Measurements from ENCODE around the gene LEMD3.

LEMD3 gene

DNA sequence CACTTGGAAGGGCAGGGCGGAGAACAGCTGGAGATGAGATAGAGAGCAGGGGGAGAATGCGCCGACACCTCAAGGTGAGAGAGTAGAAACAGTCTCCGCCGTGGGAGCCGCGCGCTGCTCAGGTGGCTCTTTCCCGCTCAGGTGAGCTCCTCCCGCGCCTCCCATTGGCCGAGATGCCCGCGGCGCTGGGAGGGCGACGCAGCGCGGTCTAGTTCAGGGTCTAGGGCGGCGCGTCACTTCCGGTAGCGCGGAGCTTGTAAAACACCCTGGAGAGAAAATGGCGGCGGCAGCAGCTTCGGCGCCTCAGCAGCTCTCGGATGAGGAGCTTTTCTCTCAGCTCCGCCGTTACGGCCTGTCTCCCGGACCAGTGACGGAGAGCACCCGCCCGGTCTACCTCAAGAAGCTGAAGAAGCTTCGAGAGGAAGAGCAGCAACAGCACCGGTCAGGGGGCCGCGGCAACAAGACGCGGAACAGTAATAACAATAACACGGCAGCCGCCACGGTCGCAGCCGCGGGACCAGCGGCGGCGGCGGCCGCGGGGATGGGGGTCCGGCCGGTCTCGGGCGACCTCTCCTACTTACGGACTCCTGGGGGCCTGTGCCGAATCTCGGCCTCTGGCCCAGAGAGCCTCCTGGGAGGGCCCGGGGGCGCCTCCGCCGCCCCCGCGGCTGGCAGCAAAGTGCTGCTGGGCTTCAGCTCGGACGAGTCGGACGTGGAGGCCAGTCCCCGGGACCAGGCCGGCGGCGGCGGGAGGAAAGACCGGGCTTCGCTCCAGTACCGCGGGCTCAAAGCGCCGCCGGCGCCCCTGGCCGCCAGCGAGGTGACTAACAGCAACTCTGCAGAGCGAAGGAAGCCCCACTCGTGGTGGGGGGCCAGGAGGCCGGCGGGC is at the start of gene LEMD3:
Gene LEMD3 (plus strand): TSS at position 264 of the 889 bp plus-strand sequence. CDS start 14 bp downstream, at position 278.
- DNase-seq (ENCODE audit: low read depth in 4 of 4, low spot score in 1 of 4) = peak; percentile 80 to 86 (median 82)

DNA sequence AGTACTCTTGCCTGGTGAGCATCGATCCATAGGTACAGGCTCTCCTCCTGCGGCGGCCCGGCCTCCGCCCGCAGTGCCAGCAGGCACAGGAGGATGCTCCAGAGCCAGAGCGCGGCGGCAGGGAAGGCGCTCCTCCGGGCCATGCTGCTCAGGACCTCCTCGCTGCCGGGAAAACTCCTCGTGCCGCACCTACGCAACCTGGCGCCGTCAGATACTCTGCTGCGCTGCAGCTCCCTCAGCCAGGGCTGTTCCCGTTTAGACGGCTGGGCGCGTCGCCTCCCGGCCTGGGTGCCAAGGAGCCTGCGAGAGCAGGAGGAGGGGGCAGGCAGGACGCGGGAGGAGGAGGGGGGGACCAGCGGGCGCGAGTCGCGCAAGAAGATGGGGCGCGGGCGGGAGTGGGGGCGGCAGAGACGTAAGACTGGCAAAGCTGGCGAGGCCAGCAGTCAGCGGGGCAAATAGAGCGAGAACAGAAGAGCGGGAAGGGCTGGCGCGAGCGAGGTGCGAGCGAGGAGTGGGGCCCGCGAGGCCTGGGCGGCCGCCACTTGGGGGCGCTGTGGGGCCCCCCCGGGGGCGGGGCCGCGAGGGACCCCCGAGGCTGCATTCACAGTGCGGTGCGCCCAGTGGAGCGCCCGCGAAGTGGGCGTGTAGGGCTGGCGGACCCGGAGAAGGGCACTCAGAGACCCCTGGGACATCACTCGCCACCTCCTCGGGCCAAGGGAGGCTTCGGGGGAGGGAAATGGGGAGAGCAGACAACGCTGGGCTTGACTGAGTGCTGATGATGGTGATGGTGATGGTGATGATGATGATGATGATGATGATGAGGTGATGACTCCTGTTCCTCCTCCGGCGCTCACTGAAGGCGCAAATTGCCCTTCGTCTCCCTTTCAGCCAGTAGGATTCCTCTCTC is 48.1 kb upstream of the LEMD3 start, which contains the start of gene WIF1:
Gene WIF1 (minus strand): TSS at position 257 of the 907 bp plus-strand sequence. CDS start 114 bp downstream, at position 143.
- DNase-seq (ENCODE audit: low read depth in 4 of 4, low spot score in 1 of 4) = peak in 2 of 4 experiments; percentile 4 to 8

DNA sequence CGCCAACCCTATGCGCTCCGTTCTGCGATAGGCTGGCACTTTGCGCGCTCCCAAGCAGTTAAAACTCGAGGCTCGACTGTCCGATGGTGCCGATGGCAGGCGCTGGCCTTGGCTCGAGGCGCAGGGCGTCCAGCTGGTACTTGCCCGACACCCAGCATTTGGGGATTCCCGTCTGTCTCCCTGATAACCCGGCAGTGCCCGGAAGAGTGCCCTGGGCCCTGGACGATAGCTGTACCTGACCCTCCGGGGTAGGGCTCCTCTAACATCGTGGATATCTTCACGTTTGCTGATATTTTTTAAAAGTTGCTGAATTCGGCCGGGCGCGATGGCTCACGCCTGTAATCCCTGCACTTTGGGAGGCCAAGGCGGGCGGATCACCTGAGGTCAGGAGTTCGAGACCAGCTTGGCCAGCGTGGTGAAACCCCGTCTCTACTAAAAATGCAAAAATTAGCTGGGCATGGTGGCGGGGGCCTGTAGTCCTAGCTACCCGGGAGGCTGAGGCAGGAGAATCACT is 47.4 kb upstream of the LEMD3 start:
- no peak for DNase-seq (ENCODE audit: low read depth in 4 of 4, low spot score in 1 of 4)

DNA sequence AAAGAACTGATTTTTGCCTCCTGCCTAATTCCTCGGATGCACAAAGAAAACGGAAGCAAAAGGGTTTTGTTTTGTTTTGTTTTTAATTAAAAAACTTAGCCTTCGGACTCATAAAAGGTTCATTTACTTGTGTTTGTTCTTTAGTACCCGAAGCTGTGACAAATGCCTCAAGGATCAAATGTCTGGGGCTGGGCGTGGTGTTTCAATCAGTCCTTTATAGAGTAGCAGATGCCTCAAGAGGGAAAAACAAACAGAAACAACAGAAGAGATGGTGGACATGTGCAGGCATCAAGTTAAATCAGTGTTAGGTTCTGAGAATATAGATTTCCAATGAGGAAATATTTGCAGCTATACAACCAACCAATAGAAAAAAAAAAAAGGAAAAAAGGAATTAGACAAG is 46.7 kb upstream of the LEMD3 start:
- no peak for DNase-seq (ENCODE audit: low read depth in 4 of 4, low spot score in 1 of 4)

DNA sequence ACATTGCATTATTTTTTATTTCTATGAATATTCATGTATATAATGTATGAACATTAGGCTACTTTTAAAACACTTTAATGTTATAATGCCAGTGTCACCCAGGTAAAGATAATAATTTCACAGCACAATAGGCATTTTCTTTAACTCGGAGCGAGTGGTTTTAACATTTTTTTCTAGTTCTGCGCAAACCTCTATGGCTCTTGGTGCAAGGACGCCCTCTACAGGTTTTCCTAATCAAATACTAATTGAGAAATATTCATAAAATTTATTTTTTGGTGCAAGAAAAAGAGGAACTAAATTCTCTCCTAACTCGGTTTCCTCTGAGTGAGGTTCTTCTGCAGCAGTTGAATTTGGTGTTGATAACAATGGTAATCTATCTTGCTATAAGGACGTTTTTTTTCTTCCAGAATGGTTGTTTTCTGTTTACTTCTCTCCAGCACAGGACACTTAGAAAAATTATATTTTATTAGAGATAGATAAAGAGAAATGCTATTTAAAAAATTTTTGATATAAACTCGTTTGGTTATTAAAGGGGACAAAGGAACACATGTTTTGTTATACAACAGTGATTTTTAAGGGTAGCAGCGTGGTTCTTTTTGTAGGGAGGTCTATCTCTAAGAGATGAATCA is 45.8 kb upstream of the LEMD3 start:
- DNase-seq (ENCODE audit: low read depth in 4 of 4, low spot score in 1 of 4) = no peak

DNA sequence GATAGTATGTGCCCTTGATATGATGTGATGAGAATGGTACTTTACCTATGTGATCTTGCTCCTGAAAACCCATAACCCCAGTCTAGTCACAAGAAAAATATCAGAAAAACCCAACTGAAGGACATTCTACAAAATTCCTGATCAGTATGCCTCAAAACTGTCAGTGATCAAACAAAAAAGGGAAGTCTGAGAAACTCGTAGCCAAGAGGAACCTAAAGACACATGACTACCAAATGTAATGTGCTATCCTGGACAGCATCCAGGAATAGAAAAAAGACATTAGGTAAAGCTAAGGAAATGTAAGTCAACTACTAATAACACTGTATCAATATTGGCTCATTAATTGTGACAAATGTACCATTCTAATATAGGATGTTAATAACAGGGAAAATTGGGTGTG is 44.1 kb upstream of the LEMD3 start:
- no peak for DNase-seq (ENCODE audit: low read depth in 4 of 4, low spot score in 1 of 4)

DNA sequence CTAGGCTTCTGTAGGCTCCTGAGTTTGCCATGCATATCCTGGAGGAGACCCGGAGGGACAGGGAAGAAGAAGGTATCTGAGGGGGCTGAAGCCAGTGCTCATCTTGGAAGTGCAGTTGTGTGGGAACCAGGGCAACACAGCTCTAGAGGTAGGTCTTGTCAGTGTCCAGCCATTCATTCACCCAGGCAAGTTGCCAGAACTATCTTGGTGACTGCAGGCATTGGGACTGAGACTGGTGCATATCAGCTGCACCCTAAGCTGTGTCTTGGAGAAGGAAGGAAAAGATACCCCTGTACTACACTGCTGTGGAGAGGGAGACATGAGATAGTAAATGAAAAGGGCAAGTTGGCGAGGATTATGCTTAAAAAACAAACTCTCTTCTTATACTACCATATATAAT is 43.4 kb upstream of the LEMD3 start:
- DNase-seq (ENCODE audit: low read depth in 4 of 4, low spot score in 1 of 4) = no peak

DNA sequence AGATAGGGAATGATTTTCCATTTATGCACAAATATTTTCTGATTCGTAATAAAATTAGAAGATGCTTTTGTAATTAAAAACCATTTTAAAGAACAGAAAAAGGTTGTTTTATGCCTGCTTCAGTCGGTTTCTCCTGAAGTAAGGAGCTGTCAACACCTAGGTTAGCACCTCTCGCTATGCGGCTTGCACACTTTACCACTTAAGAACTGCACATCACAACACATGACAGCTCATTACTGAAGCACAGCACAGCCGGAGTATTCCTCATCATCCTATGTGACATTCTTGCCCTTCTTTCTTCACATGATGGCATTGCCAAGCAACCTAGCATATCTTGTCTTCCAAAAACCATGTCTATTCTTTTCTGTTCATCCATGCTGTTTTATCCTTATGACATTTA is 42.9 kb upstream of the LEMD3 start:
- no peak for DNase-seq (ENCODE audit: low read depth in 4 of 4, low spot score in 1 of 4)

DNA sequence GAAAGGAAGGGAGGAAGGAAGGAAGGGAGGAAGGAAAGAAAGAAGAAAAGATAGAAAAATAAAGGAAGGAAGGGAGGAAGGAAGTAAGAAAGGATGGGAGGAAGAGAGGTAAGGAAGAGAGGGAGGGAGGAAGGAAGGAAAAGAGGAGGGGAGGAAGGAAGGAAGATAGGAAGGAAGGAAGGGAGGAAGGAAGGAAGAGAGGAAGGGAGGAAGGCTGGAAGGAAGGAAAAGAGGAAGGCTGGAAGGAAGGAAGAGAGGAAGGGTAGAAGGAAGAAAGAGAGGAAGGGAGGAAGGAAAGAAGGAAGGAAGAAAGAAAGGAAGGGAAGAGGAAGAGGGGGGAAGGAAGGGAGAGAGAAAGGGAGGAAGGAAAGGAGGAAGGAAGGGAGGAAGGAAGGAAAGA is 35.5 kb upstream of the LEMD3 start:
- no peak for DNase-seq (ENCODE audit: low read depth in 4 of 4, low spot score in 1 of 4)

DNA sequence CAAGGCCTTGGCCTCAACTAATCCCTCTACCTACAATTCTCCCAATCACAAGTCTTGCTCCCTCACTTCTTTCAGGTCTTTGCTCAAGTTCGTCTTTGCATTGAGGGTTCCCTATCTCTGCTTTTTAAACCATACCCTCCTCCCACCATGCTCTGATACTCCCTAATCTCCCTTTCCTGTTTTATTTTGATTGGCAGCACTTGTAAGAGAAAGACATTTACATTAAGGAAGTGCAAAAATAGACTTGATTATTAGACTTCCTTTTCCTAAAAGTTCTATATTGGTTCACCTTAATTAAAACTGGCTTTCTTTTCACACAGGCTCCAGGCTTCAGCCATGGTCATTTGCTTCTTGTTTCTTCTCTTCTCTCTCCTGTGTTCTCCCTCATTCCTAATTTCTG is 30.0 kb upstream of the LEMD3 start:
- DNase-seq (ENCODE audit: low read depth in 4 of 4, low spot score in 1 of 4) = no peak

DNA sequence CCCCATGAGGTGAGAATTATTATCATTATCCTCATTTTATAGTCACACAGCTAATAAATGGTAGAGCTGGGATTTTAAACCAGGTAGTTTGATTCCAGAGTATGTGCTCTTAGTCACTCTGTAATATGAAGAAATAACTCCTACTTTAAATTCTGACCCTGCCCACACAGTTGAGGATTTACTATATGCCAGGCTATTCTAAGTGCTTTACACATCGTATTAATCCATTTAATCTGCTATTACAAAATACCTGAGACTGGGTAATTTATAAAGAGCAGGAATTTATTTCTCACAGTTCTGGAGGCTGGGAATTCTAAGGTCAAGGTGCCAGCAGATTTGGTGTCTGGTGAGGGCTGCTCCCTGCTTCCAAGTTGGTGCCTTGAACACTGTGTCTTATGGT is 28.6 kb upstream of the LEMD3 start:
- DNase-seq (ENCODE audit: low read depth in 4 of 4, low spot score in 1 of 4) = no peak

DNA sequence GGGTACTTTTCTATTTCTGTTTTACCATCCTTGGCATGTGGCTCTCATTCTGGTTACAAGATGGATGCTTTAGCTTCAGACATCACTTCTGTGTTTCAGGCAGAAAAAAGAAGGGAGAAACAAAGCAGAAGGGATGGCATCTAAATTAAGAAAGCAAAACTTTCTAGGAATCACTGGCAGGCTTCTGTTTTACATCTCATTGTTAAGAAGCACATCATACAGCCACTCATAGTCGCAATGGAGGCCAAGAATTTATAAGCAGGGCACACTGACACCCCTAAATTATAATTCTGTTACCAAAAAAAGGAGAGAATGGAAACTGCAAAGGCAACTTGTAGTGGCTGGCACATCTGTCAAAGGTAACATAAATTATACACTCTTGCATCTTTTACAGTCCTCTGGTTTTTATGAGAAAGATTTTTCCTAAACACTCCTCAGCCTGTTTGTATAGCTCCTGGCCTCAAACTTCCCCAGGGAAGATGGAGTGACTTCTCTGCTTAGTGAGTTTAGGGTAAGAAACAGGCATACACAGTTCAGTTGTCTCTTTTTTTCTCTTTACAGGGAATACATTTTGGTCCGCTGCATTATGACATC is 22.0 kb upstream of the LEMD3 start:
- no peak for DNase-seq (ENCODE audit: low read depth in 4 of 4, low spot score in 1 of 4)

DNA sequence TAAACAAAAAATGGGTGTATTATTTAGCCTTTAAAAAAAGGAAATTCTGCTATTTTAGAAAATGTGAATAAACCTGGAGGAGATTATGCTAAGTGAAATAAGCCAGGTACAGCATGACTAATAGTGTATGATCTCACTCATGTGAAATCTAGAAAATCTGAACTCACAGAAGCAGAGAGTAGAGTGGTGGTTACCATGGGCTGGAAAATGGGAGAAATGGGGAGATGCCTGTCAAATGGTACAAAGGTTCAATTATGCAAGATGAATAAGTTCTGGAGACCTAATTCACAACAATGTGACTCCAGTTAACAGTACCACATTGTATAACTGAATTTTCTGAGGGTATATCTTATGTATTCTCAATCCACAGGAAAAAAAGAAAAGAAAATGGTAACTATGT is 17.4 kb upstream of the LEMD3 start:
- DNase-seq (ENCODE audit: low read depth in 4 of 4, low spot score in 1 of 4) = no peak

DNA sequence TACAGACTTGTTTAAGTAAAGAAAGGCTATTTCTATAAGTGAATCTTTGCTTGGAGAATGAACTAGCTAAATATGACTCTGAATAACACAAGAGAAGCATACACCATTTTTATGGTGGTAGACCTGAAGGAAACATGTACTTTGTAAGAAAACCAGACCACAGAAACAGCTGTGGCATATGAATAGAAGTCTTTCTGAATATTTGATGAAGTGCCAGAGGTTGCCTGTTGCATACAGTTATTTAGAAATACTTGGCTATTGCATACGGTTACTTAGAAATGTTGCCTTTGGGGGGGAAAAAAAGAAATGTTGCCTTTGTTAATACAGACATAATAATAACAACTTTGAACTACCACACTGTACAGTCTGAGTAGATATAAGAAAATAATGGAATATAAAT is 16.8 kb upstream of the LEMD3 start:
- no peak for DNase-seq (ENCODE audit: low read depth in 4 of 4, low spot score in 1 of 4)

DNA sequence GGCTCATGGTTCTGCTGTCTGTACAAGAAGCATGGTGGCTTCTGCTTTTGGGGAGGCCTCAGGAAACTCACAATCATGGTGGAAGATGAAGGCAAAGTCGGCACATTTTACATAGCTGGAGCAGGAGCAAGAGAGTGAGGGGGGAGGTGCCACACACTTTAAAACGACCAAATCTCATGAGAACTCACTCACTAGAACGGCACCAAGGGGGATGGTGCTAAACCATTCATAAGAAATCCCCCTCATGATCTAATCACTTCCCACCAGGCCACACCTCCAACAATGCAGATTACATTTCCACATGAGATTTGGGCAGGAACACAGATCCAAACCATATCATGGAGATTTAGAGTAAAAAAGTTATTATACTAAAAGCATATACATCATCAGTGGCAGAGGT is 13.6 kb upstream of the LEMD3 start:
- DNase-seq (ENCODE audit: low read depth in 4 of 4, low spot score in 1 of 4) = no peak

DNA sequence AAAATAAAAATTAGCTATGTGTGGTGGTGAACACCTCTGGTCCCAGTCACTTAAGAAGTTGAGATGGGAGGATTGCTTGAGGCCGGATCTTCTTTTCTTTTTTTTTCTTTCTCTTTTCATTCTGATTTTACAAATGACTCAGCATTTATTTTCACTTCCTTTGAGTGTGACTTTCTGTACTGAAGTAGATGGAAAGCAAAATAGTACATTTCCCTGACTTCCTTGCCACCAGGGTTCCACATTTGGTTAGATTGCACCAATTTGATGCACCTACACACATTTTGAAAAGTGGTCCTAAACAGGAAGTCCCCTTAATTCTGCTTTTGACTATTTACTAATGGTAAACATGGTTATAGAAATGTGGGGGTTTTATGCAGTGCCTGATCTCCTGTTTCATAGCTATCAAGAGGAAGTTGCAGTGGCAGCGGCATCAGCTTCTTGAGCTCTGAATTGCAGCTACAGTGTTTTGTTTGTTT is 13.0 kb upstream of the LEMD3 start:
- no peak for DNase-seq (ENCODE audit: low read depth in 4 of 4, low spot score in 1 of 4)

DNA sequence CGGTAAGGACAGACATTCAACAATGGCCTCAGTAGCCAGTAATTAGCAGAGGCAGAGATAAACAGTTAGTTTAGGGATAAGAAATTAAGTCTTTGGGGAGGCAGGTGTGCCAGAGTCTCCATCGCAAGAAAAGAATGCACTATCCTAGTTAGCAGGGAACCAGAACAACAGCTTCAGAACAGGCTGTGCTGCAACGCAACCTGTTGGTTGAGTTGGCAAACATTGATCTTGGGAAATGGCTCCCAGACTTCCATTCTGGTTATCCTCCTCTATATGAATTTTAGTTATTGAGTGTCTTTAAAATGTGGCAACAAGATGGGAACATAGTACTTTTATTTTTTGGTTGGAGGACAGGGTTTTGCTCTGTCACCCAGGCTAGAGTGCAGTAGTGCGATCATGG is 12.3 kb upstream of the LEMD3 start:
- DNase-seq (ENCODE audit: low read depth in 4 of 4, low spot score in 1 of 4) = no peak

DNA sequence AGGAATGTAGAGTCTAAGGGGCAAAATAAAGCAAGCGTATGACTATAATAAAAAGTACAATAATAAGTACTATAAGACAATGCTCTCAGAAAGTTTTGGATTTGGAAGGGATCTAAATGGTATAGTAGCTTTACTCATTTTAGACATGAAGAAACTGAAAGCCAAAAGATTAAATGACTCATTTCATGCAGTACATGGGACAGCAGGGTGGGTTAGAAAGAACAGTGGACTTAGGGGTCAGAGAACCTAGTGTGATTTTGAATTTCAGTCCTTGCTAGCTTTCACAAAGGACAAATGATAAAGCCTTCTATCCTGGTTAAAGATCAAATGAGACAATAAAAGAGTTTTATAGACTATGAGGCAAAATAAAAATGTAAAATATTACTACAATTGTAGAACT is 6.8 kb upstream of the LEMD3 start:
- no peak for DNase-seq (ENCODE audit: low read depth in 4 of 4, low spot score in 1 of 4)

DNA sequence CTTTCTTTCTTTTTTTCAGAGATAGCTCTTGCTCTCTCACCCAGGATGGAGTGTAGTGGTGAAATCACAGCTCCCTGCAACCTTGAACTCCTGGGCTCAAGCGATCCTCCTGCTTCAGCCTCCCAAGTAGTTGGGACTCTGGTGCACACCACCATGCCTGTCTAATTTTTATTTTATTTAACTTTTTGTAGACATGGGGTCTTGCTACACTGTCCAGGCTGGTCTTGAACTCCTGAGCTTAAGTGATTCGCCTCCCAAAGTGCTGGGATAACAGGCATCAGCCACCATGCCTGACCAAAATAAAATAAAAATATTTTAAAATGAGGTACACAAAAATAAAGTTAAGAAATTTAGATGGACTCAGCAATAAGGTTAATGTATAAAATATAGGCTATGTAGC is 5.1 kb upstream of the LEMD3 start:
- DNase-seq (ENCODE audit: low read depth in 4 of 4, low spot score in 1 of 4) = no peak

DNA sequence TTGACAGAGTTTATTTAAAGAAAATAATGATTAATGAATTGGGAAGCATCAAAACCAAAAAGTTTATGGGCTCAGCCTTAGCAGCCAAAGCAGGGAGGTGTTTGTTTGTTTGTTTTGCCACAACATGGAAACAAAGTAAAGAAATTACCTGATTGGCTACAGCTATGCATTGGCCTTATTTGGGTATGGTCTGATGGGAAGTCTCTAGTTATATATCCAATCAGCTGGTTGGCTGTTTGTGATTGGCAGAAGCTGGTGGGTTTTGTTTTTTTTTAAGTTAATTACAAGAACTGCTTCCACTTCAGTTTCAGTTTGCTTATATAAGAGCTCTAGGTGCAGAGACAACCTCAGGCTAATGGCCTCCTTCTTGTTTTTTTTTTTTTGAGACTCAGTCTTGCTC is 4.6 kb upstream of the LEMD3 start:
- no peak for DNase-seq (ENCODE audit: low read depth in 4 of 4, low spot score in 1 of 4)

Data from stimulated activated CD4-positive, alpha-beta T cell treated with anti-CD3 and anti-CD28 coated beads, Interleukin-1b, Interleukin-23, amount 100 ng/mL, for 24 hours (primary cell).